IMR-90 (cell line): ENCODE data around the gene LPGAT1. TPM values are rescaled to one million over a fixed set of nuclear protein-coding genes. Genes with fewer than 3 reads are reported as not detected.
A peak's percentile ranks its signal among the peaks of the same experiment; 100 is the strongest.

Source experiments
- ATAC-seq: fragments of 200-7000 bp; cut with Tn5 transposase; 2 replicates; pipeline ENCODE4 v1.9.1; 2020; ENCODE audit warnings: low read depth, mild to moderate bottlenecking, moderate library complexity
- BruUV-seq: library from RNA; stranded (reverse); fragments of 400-500 nt; replicated peaks from 2 replicates; lab custom pipeline; 2021; lab: Mats Ljungman, UMichigan
- CTCF ChIA-PET: fragments of 300-600 bp; formaldehyde crosslinking; extraction: SDS; loops from one replicate; lab custom pipeline; 2021; ENCODE audit warnings: antibody characterized with exemption; lab: Yijun Ruan, JAX
- POLR2A ChIA-PET: fragments of 300-600 bp; sonication (Branson Sonifier 250); formaldehyde crosslinking; loops from one replicate; lab custom pipeline; 2022; ENCODE audit warnings: antibody characterized with exemption; ENCODE audit not compliant: unreplicated experiment; lab: Charles Lee
- DNase-seq: peaks from one replicate; pipeline ENCODE4 v3.0.0; 2013
- H2AFZ ChIP-seq: replicated peaks from 2 replicates; pipeline ENCODE3; 2013; ENCODE audit warnings: low read length, mild to moderate bottlenecking; ENCODE audit not compliant: poor library complexity
- H2AK5ac ChIP-seq: 2 replicates; pipeline ENCODE4 v1.6.1; 2013; ENCODE audit warnings: low read depth, low read length, inconsistent platforms
- H2AK9ac ChIP-seq: replicated peaks from 2 replicates; pipeline ENCODE3; 2013; ENCODE audit warnings: mild to moderate bottlenecking, low read depth, low read length, moderate library complexity; ENCODE audit not compliant: poor library complexity
- H2BK120ac ChIP-seq: 2 replicates; pipeline ENCODE4 v1.6.1; 2013; ENCODE audit warnings: low read depth, low read length, inconsistent platforms
- H2BK15ac ChIP-seq: 3 replicates; pipeline ENCODE4 v1.6.1; 2013; ENCODE audit warnings: low read depth, low read length, inconsistent platforms
- H2BK20ac ChIP-seq: 2 replicates; pipeline ENCODE4 v1.6.1; 2013; ENCODE audit warnings: low read depth, mild to moderate bottlenecking, inconsistent platforms, low read length, moderate library complexity
- H2BK5ac ChIP-seq: 2 replicates; pipeline ENCODE4 v1.6.1; 2013; ENCODE audit warnings: mild to moderate bottlenecking, low read depth, low read length, inconsistent platforms; ENCODE audit not compliant: poor library complexity, severe bottlenecking
- H3K14ac ChIP-seq: replicated peaks from 2 replicates; pipeline ENCODE4 v1.6.1; 2013; ENCODE audit warnings: low read depth, low read length, inconsistent platforms
- H3K18ac ChIP-seq: 2 replicates; pipeline ENCODE4 v1.6.1; 2013; ENCODE audit warnings: low read depth, low read length, control low read depth
- H3K23ac ChIP-seq: 2 replicates; pipeline ENCODE4 v1.6.1; 2013; ENCODE audit warnings: low read depth, low read length, inconsistent platforms
- H3K27ac ChIP-seq: 2 replicates; pipeline ENCODE4 v1.5.1; 2013; ENCODE audit warnings: mild to moderate bottlenecking, control low read depth, low read length; ENCODE audit not compliant: insufficient read depth
- H3K27me3 ChIP-seq: 2 replicates; pipeline ENCODE4 v1.6.1; 2013; ENCODE audit warnings: low read length; ENCODE audit not compliant: control insufficient read depth, insufficient read depth
- H3K36me3 ChIP-seq: 2 replicates; pipeline ENCODE4 v1.6.1; 2013; ENCODE audit warnings: low read length, mixed read lengths; ENCODE audit not compliant: control insufficient read depth, insufficient read depth
- H3K4ac ChIP-seq: 2 replicates; pipeline ENCODE4 v1.6.1; 2013; ENCODE audit warnings: low read depth, low read length, inconsistent platforms
- H3K4me1 ChIP-seq: 2 replicates; pipeline ENCODE4 v1.6.1; 2013; ENCODE audit warnings: low read length, mixed read lengths; ENCODE audit not compliant: control insufficient read depth, insufficient read depth
- H3K4me2 ChIP-seq: 2 replicates; pipeline ENCODE4 v1.6.1; 2013; ENCODE audit warnings: low read depth, mild to moderate bottlenecking, control low read depth, low read length, moderate library complexity
- H3K4me3 ChIP-seq: 2 replicates; pipeline ENCODE4 v1.5.1; 2013; ENCODE audit warnings: low read depth, mild to moderate bottlenecking, control low read depth, low read length, moderate library complexity; ENCODE audit not compliant: insufficient read depth
- H3K56ac ChIP-seq: 2 replicates; pipeline ENCODE4 v1.6.1; 2013; ENCODE audit warnings: low read length, inconsistent platforms; ENCODE audit not compliant: insufficient read depth; ENCODE audit errors: extremely low read depth
- H3K79me1 ChIP-seq, 2 experiments: 2 replicates each; pipeline ENCODE4 v1.6.1; 2013; ENCODE audit warnings: low read length in 2 of 2, inconsistent platforms in 1 of 2, low read depth in 1 of 2
- H3K9ac ChIP-seq: 2 replicates; pipeline ENCODE4 v1.6.1; 2013; ENCODE audit warnings: low read depth, low read length, control low read depth
- H3K9me1 ChIP-seq: 2 replicates; pipeline ENCODE4 v1.6.1; 2013; ENCODE audit warnings: low read length, inconsistent platforms; ENCODE audit not compliant: insufficient read depth
- H3K9me3 ChIP-seq: 2 replicates; pipeline ENCODE4 v1.6.1; 2013; ENCODE audit warnings: low read length; ENCODE audit not compliant: control insufficient read depth, insufficient read depth
- H4K20me1 ChIP-seq: 2 replicates; pipeline ENCODE4 v1.6.1; 2013; ENCODE audit warnings: low read length, inconsistent platforms; ENCODE audit not compliant: insufficient read depth
- H4K5ac ChIP-seq: 2 replicates; pipeline ENCODE4 v1.6.1; 2013; ENCODE audit warnings: mild to moderate bottlenecking, low read depth, low read length, control low read depth
- H4K8ac ChIP-seq, 2 experiments: 2 replicates each; pipeline ENCODE4 v1.6.1; 2013; ENCODE audit warnings: low read depth in 2 of 2, low read length in 2 of 2, control low read depth in 1 of 2, inconsistent platforms in 1 of 2
- H4K91ac ChIP-seq: 2 replicates; pipeline ENCODE4 v1.6.1; 2013; ENCODE audit warnings: low read depth, low read length, inconsistent platforms; ENCODE audit not compliant: insufficient read depth
- BHLHE40 ChIP-seq: fragments of 150-350 bp; IDR thresholded peaks from 2 replicates; pipeline ENCODE4 v1.6.1; 2016; ENCODE audit warnings: mild to moderate bottlenecking, low read depth, low read length
- CEBPB ChIP-seq: IDR thresholded peaks from 2 replicates; pipeline ENCODE4 v1.6.1; 2012; ENCODE audit warnings: low read depth, low read length, improper control_type of control experiment
- CHD1 ChIP-seq: IDR thresholded peaks from 2 replicates; pipeline ENCODE4 v1.6.1; 2012; ENCODE audit warnings: low read depth, low read length, improper control_type of control experiment
- CTCF ChIP-seq: conservative IDR thresholded peaks from 2 replicates; pipeline ENCODE4 v1.5.1; 2012; ENCODE audit warnings: mild to moderate bottlenecking, low read depth, low read length, improper control_type of control experiment
- MAFK ChIP-seq: IDR thresholded peaks from 2 replicates; pipeline ENCODE4 v1.6.1; 2012; ENCODE audit warnings: low read depth, low read length, improper control_type of control experiment
- MAZ ChIP-seq: IDR thresholded peaks from 2 replicates; pipeline ENCODE4 v1.6.1; 2012; ENCODE audit warnings: low read depth, mild to moderate bottlenecking, low read length, improper control_type of control experiment, moderate library complexity, borderline replicate concordance
- MXI1 ChIP-seq: IDR thresholded peaks from 2 replicates; pipeline ENCODE4 v1.6.1; 2012; ENCODE audit warnings: low read depth, mild to moderate bottlenecking, low read length, moderate library complexity, borderline replicate concordance
- NFE2L2 ChIP-seq: fragments of 150-350 bp; IDR thresholded peaks from 2 replicates; pipeline ENCODE4 v1.6.1; 2016; ENCODE audit warnings: low read depth, mild to moderate bottlenecking, low read length
- RAD21 ChIP-seq: IDR thresholded peaks from 2 replicates; pipeline ENCODE4 v1.6.1; 2012; ENCODE audit warnings: low read length, improper control_type of control experiment
- RCOR1 ChIP-seq: IDR thresholded peaks from 2 replicates; pipeline ENCODE4 v1.6.1; 2012; ENCODE audit warnings: mild to moderate bottlenecking, low read length, improper control_type of control experiment; ENCODE audit not compliant: insufficient replicate concordance
- RFX5 ChIP-seq: IDR thresholded peaks from 2 replicates; pipeline ENCODE4 v1.8.0; 2012; ENCODE audit warnings: low read depth, mild to moderate bottlenecking, low read length, moderate library complexity
- SMC3 ChIP-seq: fragments of 150-350 bp; IDR thresholded peaks from 2 replicates; pipeline ENCODE4 v1.6.1; 2016; ENCODE audit warnings: low read depth, mild to moderate bottlenecking, antibody characterized with exemption, low read length, moderate library complexity
- WGBS, 2 experiments: methylation state at CpG; one replicate each; pipeline versions ENCODE4 v1.1.5 to v1.1.7; 2013; ENCODE audit warnings: missing lambda C conversion rate in 2 of 2; ENCODE audit not compliant: insufficient read length in 1 of 2; ENCODE audit errors: extremely low coverage in 2 of 2; 5-methylcytosine and 5-hydroxymethylcytosine counted together
- dilution Hi-C: fragments of 300-500 bp; cut with HindIII; formaldehyde crosslinking; loops from one replicate; pipeline ENCODE4 v1.14.3; 2018; ENCODE audit warnings: low sequenced_read_pairs; ENCODE audit not compliant: unreplicated experiment
- in situ Hi-C: fragments of 300-500 bp; cut with MboI; formaldehyde crosslinking; loops from 3 replicates; pipeline ENCODE4 v1.14.3; 2019; ENCODE audit warnings: low sequenced_read_pairs, inconsistent platforms, mixed read lengths
- intact Hi-C: fragments of 100-400 bp; cut with micrococcal nuclease; formaldehyde crosslinking; loops from 2 replicates; pipeline ENCODE4 v1.10.0; 2022
- polyA plus RNA-seq, 3 experiments: library from polyadenylated mRNA; depleted of rRNA; stranded (reverse); fragments of >200 nt; gene quantifications; 2 replicates each; pipeline ENCODE4 v1.2.3, GENCODE V29; 2012; ENCODE audit warnings: low replicate concordance in 1 of 3
- total RNA-seq: library from RNA; depleted of rRNA; stranded (reverse); fragments of >200 nt; gene quantifications from 2 replicates; pipeline ENCODE4 v1.2.3, GENCODE V29; 2012

The LPGAT1 gene
- total and polyA plus RNA-seq, 2 of the 4 experiments (the other 2 are of a cell fraction) = 6.7 to 13.6 TPM

GRCh38 chr1:211734791-211735190, 95.8 kb downstream of the LPGAT1 start:
- ATAC-seq = no peak
- BruUV-seq = no TSS peak
- TF ChIP-seq SMC3 (no peak), BHLHE40 (no peak), RAD21 (no peak), RCOR1 (no peak), MAZ (no peak), CHD1 (no peak), CEBPB (no peak), MAFK (no peak), MXI1 (no peak), CTCF (no peak), NFE2L2 (no peak), RFX5 (no peak)

More at GRCh38 chr1:211734791-211735190, 95.8 kb downstream of the LPGAT1 start:
- Histone ChIP-seq H2AK9ac (no peak overlapping the region), H3K9ac (no peak overlapping the region), H3K27me3 (peaks cover 2% of the 10 kb centered on the region), H3K4me1 (peaks cover 6% of the 10 kb centered on the region), H3K79me1 (no peaks in the 10 kb centered on the region), H3K56ac (no peak overlapping the region), H4K8ac (no peak overlapping the region), H2AK5ac (no peak overlapping the region), H2BK120ac (no peak overlapping the region), H3K4ac (no peak overlapping the region; the same call in 1 of the 2 replicates), H3K27ac (no peak overlapping the region), H3K4me3 (no peak overlapping the region), H3K18ac (no peak overlapping the region), H3K23ac (no peak overlapping the region), H4K5ac (no peak overlapping the region), H3K4me2 (no peak overlapping the region), H3K9me1 (peaks cover 7% of the 10 kb centered on the region; the same call in 1 of the 2 replicates), H2BK5ac (no peak overlapping the region), H4K91ac (no peak overlapping the region), H2BK20ac (no peak overlapping the region), H2BK15ac (no peak overlapping the region), H4K20me1 (no peaks in the 10 kb centered on the region), H2AFZ (peak overlapping the region; percentile 9), H3K9me3 (no peaks in the 10 kb centered on the region), H3K14ac (no peak overlapping the region), H3K36me3 (no peaks in the 10 kb centered on the region)
- no CpG with 5 or more reads among the region's 4 CpGs for WGBS, 2 experiments
- in situ Hi-C loops = no loop called here
- dilution Hi-C loops = no loop called here
- intact Hi-C loops = no loop called here
- DNase-seq = no peak
- ChIA-PET CTCF (interaction anchor here (0.6 kb wide), 1 partner anchor 9 kb away, joined by 3 read pairs; no protein-coding TSS in a partner anchor), POLR2A (no interaction called here)
